GM10266 (cell line): Measurements from ENCODE around the gene CORO6.

ENCODE experiments used
- DNase-seq: peaks from one replicate; pipeline ENCODE4 v3.0.0; 2012; ENCODE audit errors: extremely low spot score
- TF ChIP-seq, protein P1 (sequence below): IDR thresholded peaks from 2 replicates; pipeline ENCODE4 v1.5.1; 2012; ENCODE audit warnings: mild to moderate bottlenecking, low read depth; ENCODE audit not compliant: control insufficient read depth, insufficient read depth; ENCODE audit errors: missing control alignments

Gene CORO6

DNA sequence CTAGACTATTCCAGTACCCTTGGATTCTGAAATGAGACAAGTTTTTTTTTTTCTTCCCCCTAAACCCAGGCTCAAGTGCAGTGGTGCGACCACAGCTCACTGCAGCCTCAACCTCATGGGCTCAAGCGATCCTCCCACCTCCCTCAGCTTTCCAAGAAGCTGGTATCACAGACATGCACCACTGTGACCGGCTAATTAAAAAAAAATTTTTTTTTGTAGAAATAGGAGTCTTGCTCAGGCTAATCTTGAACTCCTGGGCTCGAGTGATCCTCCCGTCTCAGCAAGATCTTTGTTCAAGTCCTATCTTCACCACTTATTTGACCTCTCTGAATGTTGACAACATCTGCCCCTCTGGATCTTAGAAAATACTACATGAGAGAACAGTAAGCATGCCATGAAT lies 26.6 kb upstream of the CORO6 start:
- DNase-seq, result no peak
- TF ChIP-seq, protein P1, sequence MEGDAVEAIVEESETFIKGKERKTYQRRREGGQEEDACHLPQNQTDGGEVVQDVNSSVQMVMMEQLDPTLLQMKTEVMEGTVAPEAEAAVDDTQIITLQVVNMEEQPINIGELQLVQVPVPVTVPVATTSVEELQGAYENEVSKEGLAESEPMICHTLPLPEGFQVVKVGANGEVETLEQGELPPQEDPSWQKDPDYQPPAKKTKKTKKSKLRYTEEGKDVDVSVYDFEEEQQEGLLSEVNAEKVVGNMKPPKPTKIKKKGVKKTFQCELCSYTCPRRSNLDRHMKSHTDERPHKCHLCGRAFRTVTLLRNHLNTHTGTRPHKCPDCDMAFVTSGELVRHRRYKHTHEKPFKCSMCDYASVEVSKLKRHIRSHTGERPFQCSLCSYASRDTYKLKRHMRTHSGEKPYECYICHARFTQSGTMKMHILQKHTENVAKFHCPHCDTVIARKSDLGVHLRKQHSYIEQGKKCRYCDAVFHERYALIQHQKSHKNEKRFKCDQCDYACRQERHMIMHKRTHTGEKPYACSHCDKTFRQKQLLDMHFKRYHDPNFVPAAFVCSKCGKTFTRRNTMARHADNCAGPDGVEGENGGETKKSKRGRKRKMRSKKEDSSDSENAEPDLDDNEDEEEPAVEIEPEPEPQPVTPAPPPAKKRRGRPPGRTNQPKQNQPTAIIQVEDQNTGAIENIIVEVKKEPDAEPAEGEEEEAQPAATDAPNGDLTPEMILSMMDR, result no peak

DNA sequence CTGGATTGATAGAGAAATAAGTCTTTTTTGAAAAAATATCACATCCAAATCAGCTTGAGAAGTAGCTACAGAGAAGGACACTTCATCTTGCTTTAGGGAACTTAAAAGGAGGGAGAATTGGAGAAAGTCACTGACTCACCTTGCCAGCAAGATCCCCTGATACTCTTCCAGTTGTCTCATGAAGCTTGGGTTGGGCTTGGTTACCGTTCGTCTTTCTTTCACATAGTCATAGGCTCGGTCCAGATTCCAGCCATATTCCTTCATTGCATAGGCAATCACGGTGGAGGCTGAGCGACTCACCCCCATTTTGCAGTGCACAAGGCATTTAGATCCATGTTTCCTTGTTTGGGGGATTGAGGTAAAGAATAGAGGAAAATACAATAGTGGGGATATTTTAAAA lies 25.3 kb upstream of the CORO6 start:
- no peak for DNase-seq

DNA sequence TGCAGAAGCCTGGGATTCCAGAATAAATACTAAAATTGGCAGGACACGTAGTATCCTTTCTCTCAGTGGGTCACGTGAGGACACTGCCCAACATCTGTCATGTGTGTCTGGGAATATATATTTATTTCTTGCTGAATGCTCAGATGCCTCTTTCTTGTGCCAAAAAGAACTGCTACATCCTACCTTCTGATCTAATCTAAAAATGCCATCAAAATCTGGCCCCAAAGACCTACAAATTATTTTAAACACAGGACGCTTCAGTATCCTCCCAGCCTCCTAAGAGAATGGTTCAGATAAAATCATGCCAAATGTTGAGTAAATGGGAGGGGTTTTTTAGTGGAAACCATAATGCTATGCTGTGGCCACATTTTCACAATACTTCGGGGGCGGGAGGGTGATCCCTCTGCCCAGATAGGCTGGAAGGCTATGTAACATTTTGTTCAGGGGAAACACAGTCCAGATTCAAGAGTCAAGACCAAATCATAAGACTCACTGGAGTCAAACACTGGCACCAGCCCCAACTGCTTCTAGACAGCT lies 22.9 kb upstream of the CORO6 start:
- TF ChIP-seq, protein P1, result no peak
- no peak for DNase-seq

More for the DNA sequence above, 25.3 kb upstream of the CORO6 start:
- TF ChIP-seq, protein P1, result no peak

DNA sequence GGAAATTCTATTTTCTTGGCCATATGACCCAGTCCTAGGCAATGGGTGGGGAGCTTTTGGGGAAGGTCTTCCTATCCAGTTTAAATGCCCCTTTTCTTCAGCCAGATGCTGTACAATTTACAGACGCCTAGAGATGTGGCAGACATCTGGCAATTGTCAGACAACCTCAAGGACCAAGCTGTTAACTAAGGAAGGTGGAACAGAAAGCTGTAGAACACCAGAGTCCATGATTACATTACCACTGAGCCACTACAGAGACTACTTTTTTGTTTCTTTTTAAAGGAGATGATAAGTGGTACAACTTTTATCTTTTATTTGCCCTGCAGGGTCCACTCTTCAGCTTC lies 21.1 kb upstream of the CORO6 start:
- TF ChIP-seq, protein P1, result no peak
- DNase-seq, result no peak

DNA sequence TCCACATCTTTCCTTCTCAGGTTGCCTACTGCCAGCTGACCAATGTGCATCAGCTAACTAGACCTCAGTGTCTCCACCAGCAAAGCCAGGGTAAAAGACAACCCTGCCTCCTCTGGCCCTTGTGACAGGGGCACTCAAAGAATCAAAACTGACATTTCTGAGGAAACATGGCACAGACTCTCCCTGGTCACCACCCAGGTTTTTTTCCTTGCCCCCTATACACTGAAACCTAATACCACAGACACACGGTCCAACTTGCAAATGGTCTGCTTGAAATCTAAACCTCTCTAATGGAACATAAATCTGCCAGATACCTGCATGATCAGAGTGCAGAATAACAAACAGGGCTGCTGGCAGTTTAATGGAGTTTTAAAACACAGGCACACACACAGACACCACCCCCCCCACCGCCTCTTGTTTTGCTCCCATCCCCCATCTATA lies 19.5 kb upstream of the CORO6 start:
- no peak for DNase-seq
- TF ChIP-seq, protein P1, result no peak

DNA sequence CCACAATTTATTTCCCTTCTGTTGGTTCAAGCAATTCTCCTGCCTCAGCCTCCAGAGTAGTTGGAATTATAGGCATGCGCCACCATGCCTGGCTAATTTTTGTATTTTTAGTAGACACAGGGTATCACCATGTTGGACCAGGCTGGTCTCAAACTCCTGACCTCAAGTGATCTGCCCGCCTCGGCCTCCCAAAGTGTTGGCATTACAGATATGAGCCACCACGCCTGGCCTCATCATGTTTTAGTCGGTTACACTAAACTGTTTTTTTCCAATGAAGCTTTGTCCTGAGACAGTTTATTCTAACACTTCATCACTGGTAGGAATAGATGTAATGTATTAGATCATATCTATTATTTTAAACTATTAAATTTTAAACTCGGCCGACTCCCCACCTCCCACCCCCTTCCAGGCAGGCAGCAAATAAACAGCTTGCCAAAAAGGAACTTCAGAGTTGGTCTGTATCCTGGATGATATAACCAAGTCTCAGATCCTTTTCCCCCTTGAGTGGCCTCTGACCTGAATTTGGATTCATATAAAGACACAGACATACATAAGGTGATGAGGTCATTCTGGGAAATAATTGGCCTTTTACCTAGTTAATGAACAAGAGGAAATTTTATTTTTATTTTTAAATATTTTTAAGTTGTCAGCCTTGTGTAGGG lies 18.4 kb upstream of the CORO6 start:
- DNase-seq, result no peak
- TF ChIP-seq, protein P1, result no peak

DNA sequence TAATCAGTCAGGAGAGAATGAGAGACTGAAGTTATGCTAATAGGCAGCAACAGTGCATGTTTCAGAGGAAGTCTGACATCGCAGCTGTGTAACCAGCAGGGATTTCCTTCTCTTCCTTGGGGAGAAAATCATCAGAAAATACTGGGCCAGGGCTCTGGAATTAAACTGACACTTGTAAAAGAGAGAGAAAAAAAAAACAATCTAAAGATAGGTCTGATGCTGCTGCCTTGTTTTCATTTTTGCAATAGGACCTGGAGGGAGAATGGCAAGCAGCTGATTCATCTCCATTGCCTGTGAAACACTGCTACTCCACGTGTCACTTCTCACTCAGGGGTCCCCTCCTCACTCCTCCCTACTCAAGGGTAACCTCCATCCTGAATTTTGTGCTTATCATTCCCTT lies 17.7 kb upstream of the CORO6 start:
- no peak for DNase-seq
- TF ChIP-seq, protein P1, result no peak
